ENCODE measurements around the gene R3HDML. TPM values are rescaled to one million over a fixed set of nuclear protein-coding genes. Genes with fewer than 3 reads are reported as not detected.

The R3HDML gene
- total and polyA plus RNA-seq, 2 of the 13 experiments (the other 11 are each of a cell fraction or from before 2014, with no cell fraction given), result not detected

- no peak overlapping the region for H3K27ac ChIP-seq (ENCODE audit: extremely low read length, insufficient read depth, low read length)
- no peak for DNase-seq (ENCODE audit: low spot score)
- peaks cover 57% of the 10 kb centered on the region for H3K4me1 ChIP-seq (ENCODE audit: insufficient read depth, low read length)
- ChIA-PET POLR2A (interaction anchor here (4.1 kb wide), 1 partner anchor 37 kb away, joined by 38 read pairs; no protein-coding TSS in a partner anchor), CTCF (ENCODE audit: low intra/inter-chr PET ratio, low total read pairs) (no interaction called here)
- WGBS (ENCODE audit: low lambda C conversion rate), result 75% methylated on average over 4 of the region's 4 CpGs
- H2AFZ ChIP-seq (ENCODE audit: low read length), result no peak overlapping the region
- peak overlapping the region; percentile 87 for H3K4me2 ChIP-seq (ENCODE audit: low read depth, low read length)
- BruUV-seq (replicated peaks), result no TSS peak
- ATAC-seq, result no peak
- FAIRE-seq, result no peak
- H3K9ac ChIP-seq (ENCODE audit: insufficient read depth, low read depth, low read length), result no peak overlapping the region
- no peaks in the 10 kb centered on the region; the same call in 1 of the 2 replicates for H4K20me1 ChIP-seq (ENCODE audit: insufficient read depth, low read length)
- in situ Hi-C loops (cut with HindIII; ENCODE audit: extremely low pct_ligation_motif_present, low pct_unique_long_range_greater_than_20kb) (no loop called here), intact Hi-C loops (cut with micrococcal nuclease; ENCODE audit: unreplicated experiment) (loop anchor here (5.0 kb wide), 2 partner anchors 35 to 45 kb away; partner anchors contain the start of gene FITM2)
- peaks cover 69% of the 10 kb centered on the region for H3K79me2 ChIP-seq (ENCODE audit: insufficient read depth, low read length)
- H3K9me3 ChIP-seq (ENCODE audit: low read length), result no peaks in the 10 kb centered on the region
- H3K27me3 ChIP-seq (ENCODE audit: control insufficient read depth in 1 of 2, insufficient read depth in 2 of 2, low read length in 2 of 2), result no peaks in the 10 kb centered on the region; a peak in 1 of 5 replicates
- peaks cover 3 to 5% of the 10 kb centered on the region in 2 experiments; a peak in 4 of 5 replicates for H3K36me3 ChIP-seq (replicated peaks in 1 of 2; ENCODE audit: control insufficient read depth in 1 of 2, insufficient read depth in 2 of 2, low read length in 2 of 2)
- peak overlapping the region in 2 of 3 experiments; percentile 69 to 95; a peak in 1 of 6 replicates for H3K4me3 ChIP-seq (replicated peaks in 1 of 3; ENCODE audit: insufficient read depth in 1 of 3, low read depth in 2 of 3, low read length in 3 of 3)
- 0 out of 2 replicates have a peak, but pooled peaks have one; percentile 7 for TF ChIP-seq TFAP4 (IDR thresholded peaks at IDR 0.05; ENCODE audit: borderline replicate concordance, low read depth)
- TF ChIP-seq SAP130 (CRISPR knock-in tag; IDR thresholded peaks at IDR 0.05; ENCODE audit: low read depth), result peak; percentile 30; the same call in 1 of the 2 replicates
- no peak for TF ChIP-seq RARA (CRISPR knock-in tag; IDR thresholded peaks at IDR 0.05)
- TF ChIP-seq SALL2 (CRISPR knock-in tag; IDR thresholded peaks at IDR 0.05), result 0 out of 2 replicates have a peak, but pooled peaks have one; percentile 12
These were observed 20.8 kb downstream of the R3HDML start for GRCh38 chr20:44357555-44358125.

GRCh38 chr20:44358776-44359175 lies 21.9 kb downstream of the R3HDML start:
- Histone ChIP-seq H3K36me3 (replicated peaks in 1 of 2; ENCODE audit: control insufficient read depth in 1 of 2, insufficient read depth in 2 of 2, low read length in 2 of 2) (peaks cover 3 to 5% of the 10 kb centered on the region in 2 experiments; a peak in 4 of 5 replicates), H4K20me1 (ENCODE audit: insufficient read depth, low read length) (peaks cover 6% of the 10 kb centered on the region; the same call in 1 of the 2 replicates), H2AFZ (ENCODE audit: low read length) (no peak overlapping the region), H3K79me2 (ENCODE audit: insufficient read depth, low read length) (peaks cover 79% of the 10 kb centered on the region), H3K27ac (ENCODE audit: extremely low read length, insufficient read depth, low read length) (no peak overlapping the region), H3K9me3 (ENCODE audit: low read length) (no peaks in the 10 kb centered on the region), H3K27me3 (ENCODE audit: control insufficient read depth in 1 of 2, insufficient read depth in 2 of 2, low read length in 2 of 2) (no peaks in the 10 kb centered on the region; a peak in 1 of 5 replicates), H3K4me3 (replicated peaks in 1 of 3; ENCODE audit: insufficient read depth in 1 of 3, low read depth in 2 of 3, low read length in 3 of 3) (no peak overlapping the region), H3K9ac (ENCODE audit: insufficient read depth, low read depth, low read length) (no peak overlapping the region), H3K4me2 (ENCODE audit: low read depth, low read length) (no peak overlapping the region), H3K4me1 (ENCODE audit: insufficient read depth, low read length) (peaks cover 48% of the 10 kb centered on the region)
- ATAC-seq (no peak), FAIRE-seq (no peak), DNase-seq (ENCODE audit: low spot score) (no peak)
- in situ Hi-C loops (cut with HindIII; ENCODE audit: extremely low pct_ligation_motif_present, low pct_unique_long_range_greater_than_20kb), result no loop called here
- ChIA-PET POLR2A (no interaction called here), CTCF (ENCODE audit: low intra/inter-chr PET ratio, low total read pairs) (no interaction called here)
- no peak for TF ChIP-seq TBL1XR1 (IDR thresholded peaks at IDR 0.05; ENCODE audit: borderline replicate concordance, low read length, partially characterized antibody)
- no peak for TF ChIP-seq ZNF337 (CRISPR knock-in tag; IDR thresholded peaks at IDR 0.05; ENCODE audit: borderline replicate concordance, low read depth)
- TF ChIP-seq MAFF (IDR thresholded peaks at IDR 0.05; ENCODE audit: low read depth, low read length), result peak; percentile 24; the same call in 1 of the 2 replicates
- TF ChIP-seq MAFG (CRISPR knock-in tag; IDR thresholded peaks at IDR 0.05), result 0 out of 2 replicates have a peak, but pooled peaks have one; percentile 13
- TF ChIP-seq ZNF746 (CRISPR knock-in tag; IDR thresholded peaks at IDR 0.05), result no peak
- TF ChIP-seq U2AF2 (IDR thresholded peaks at IDR 0.05; ENCODE audit: low read depth, low read length), result no peak
- TF ChIP-seq MAFK (conservative IDR thresholded peaks at IDR 0.05 in 1 of 2, IDR thresholded peaks at IDR 0.05 in 1 of 2; ENCODE audit: low read length in 2 of 2), result peak; percentile 41 to 44; a peak in 3 of 4 replicates
- no peak for TF ChIP-seq HOXA7 (CRISPR knock-in tag; IDR thresholded peaks at IDR 0.05)
- TF ChIP-seq NCOR1 (IDR thresholded peaks at IDR 0.05; ENCODE audit: borderline replicate concordance, low read length), result no peak
- no TSS peak for BruUV-seq (replicated peaks)
- 96% methylated on average over 8 of the region's 8 CpGs for WGBS (ENCODE audit: low lambda C conversion rate)
- intact Hi-C loops (cut with micrococcal nuclease; ENCODE audit: unreplicated experiment), result loop anchor here (5.0 kb wide), 2 partner anchors 34 to 46 kb away; partner anchors contain the start of gene FITM2

Data from HepG2 (cell line).